ENCODE measurements around the gene LRRC7.

Gene LRRC7

DNA sequence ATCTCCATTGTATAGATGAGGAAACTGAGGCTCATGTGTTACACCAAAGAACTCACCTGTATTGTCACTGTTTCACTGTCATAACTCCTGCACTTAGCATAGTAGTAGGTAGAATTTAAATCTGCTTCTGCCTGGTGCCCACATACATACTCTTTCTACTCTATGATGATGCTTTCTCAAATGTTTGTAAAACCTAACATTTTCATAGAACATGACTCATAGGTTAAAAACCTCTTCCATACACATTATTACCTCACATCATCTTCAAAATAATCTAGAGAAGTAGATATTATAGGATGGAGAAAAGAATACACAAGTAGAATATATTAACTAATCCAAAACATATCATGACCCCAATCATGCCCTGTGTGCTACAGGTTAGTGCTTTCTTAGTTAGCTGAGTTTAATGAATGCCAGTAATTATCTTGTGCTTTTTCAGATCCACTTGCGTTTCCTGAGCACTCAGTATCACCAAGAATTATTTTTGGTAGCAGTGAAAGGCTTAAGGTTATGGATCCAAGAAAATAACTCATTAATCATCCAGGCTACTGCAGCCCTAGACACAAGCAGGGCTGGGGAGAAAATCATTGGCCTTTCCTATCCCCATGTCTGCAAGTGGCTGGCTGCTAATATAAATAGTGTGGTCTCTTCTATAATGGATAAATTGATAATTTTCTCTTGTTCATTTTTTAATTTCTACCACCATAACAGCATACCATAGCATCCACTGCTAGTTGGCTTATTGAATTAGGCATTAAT lies 480.8 kb downstream of the LRRC7 start:
- no peak for DNase-seq

DNA sequence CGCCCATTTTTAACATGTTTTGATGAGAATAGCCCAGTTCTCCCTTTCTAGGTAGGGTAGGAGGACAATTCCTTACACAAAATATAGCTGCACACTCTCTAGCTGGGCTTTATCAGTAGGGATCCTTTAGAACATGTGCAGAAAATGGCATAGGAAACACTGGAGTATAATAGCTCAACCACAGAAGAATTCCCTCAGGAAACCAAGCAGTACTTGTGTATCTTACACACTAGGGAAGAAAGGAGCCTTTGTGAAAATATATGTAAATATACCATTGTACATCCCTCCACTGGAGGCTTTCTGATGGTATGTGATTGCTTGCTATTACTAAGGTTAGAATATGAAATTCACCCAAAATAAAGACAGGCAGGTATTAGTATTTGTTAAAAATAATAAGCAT lies 484.2 kb downstream of the LRRC7 start:
- DNase-seq: no peak

DNA sequence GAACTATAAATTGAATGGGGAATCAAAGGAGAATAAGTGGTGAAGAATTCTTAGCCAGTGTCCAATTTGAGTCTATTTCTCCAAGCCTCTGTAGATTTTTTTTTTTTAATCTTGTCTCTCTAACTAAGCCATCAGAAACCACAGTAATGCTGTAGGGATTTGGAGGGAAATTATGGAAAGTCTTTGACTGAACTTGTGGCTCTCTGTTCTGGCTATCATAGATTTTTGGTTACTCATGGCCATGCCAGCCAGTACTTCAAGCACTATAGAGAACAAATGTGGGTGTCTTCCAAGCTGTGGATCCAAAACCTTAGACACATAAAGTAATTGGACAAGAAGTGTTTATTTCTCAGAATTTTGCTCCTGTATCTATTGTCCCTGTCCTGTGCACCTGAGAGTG lies 489.8 kb downstream of the LRRC7 start:
- no peak for DNase-seq

DNA sequence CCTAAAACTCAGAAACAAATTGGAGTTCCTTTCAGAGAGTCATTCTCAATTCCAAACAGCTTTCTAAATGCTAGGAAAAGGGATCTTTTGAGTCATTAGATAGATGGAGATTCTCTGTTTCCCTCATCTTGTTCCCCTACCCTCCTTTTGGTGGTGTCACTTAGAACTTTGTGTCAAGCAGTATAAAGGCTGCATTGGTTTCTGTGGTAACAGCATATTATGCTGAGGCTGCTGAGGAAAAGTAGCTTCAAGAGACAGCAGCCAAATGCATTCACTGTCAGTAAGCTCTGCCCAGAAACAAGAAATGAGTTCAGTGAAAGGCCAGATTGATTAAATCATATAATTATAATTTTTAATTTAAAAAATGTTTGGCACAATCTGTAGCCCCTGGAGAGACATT lies 493.5 kb downstream of the LRRC7 start:
- no peak for DNase-seq

DNA sequence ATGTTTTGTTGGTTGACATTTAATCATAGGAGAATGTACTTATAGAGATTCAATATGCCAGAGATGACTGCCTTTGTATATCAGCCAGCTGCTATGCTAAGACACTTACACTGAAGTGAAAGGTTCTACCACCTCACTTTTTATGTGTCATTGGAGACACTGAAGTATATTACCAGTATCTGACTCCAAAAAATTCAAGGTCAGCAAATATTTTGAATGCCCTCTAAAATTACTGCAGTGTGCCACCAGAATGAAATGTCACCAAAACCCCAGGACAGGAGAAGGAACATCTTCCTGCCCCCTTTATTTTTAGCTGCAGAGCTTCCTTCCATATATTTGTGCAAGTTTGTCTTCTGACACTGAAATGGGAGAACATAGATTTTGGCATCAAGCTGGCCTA lies 496.1 kb downstream of the LRRC7 start:
- DNase-seq: no peak

DNA sequence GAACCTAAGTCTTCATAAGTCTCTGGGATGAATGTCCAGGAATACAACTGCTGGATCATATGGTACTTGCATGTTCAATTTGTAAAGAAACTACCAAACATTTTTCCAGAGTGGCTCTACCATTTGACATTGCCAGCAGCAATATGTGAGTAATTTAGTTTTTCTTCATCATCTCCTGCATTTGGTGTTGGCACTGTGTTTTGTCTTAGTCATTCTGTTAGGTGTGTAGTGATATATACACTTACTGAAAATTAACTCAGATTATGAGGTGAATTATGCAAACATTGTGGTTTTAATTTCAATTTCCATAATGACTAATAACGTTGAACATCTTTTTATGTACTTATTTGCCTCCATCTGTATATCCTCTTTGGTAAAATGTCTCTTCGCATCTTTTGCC lies 499.0 kb downstream of the LRRC7 start:
- no peak for DNase-seq

DNA sequence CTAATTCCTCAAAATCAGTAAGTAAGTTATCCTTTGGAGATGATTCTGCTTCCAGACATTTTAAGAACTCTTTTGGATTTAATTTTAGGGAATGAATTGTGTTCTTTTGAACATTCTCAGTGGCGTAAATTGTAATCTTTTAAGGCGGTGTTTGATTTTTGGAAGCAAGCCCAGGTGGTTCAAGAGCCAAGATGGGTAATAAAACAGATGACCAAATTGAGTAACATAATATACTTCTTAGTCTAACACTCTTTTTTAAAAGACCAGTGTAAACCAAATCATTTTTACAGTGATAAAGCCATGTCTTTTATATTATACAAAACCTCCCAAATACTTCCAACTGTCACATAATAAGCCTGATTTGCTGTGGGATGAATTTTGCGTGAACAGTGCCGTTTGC lies 503.9 kb downstream of the LRRC7 start:
- DNase-seq: no peak

DNA sequence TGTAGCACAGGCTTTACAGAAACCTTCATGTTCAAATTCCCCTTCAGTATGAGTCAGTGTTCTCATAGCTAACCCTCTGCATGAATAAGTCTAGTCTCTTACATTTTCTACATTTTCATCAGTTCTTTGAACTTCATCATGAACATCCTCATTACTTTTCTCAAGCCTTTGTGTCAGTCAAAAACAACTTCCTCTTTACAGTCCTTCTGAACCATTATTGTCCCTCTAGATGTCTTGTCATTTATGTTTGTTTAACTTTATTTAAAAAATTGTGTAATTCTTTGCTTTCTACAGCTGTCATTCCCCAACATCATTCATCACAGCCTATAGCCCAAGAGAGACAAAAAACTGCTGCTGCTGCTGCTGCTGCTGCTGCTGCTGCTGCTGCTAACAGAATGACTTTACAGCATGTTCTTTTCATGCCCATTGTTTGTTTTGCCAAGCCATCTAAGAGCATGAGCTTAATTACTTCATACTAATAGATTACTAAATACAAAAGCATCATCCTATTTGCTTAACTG lies 504.6 kb downstream of the LRRC7 start:
- DNase-seq: no peak

DNA sequence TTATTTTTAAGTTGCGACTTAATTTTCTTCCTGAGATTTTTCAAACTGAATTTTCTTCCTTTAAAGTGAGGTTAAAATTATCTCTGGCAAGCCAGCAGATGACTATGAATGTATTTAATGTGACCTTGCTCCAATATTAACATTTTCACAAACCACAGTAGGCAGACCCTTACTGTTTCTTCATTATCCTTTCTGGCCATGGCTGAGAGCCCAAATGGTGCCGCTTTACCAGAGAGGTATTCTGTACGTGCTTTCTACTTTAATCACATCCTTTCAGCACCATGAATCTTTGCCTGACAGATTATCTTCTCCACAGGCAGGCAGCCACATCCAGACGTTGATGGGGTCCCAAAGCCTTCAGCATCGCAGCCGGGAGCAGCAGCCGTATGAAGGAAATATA lies 508.0 kb downstream of the LRRC7 start:
- DNase-seq: no peak

DNA sequence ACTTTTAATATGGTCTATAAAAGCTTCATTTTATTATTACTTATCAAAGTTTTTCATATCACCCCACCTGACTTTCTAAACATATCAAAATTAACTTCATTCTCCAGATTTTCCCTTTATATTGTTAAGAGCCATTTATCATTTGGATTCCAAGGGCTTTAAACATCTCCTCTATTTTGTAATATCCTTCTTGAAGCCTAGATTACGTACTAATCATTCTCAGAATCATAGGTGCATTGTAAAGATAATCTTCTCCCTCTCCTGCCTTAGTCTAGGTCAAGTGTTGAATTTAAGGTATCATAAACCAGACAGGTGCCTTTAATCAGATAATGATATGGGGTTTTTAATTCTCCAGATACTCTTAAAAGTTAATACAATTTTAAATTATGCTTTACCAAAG lies 509.3 kb downstream of the LRRC7 start:
- DNase-seq: no peak

DNA sequence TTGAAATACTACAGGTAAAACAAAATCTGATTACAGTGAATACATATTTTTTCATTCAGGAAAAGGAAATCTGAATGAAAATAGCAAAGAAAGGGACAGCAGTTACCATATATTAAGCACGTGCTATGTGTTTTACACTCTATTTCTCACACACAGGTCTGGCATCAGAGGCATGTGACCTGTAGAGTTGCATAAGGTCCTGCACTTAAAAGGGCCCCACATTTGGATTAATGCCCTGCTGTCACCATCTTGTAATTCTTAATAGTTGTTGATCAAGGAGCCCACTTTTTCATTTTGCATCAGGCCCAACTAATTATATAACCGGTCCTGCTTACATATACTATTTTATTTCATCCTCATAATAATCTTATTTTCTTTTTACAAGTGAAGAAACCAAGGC lies 511.8 kb downstream of the LRRC7 start:
- DNase-seq: no peak

DNA sequence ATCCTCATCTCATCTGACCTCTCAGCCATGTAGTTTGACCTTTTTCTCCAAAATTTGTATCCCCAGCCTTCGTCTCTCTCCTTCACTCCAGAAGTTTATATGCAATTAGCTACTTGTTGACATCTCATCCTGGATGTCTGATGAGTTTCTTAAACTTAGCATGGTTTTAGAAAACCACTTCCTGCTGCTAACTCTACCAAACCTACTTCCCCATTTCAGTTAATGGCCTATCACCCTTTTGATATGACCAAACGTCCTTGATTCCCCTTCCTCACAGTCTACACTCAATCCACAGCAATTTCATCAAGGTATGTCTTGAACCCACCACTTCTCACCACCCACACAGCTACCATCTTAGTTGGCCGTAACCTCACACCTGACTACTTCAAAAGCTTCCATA lies 515.8 kb downstream of the LRRC7 start:
- no peak for DNase-seq

DNA sequence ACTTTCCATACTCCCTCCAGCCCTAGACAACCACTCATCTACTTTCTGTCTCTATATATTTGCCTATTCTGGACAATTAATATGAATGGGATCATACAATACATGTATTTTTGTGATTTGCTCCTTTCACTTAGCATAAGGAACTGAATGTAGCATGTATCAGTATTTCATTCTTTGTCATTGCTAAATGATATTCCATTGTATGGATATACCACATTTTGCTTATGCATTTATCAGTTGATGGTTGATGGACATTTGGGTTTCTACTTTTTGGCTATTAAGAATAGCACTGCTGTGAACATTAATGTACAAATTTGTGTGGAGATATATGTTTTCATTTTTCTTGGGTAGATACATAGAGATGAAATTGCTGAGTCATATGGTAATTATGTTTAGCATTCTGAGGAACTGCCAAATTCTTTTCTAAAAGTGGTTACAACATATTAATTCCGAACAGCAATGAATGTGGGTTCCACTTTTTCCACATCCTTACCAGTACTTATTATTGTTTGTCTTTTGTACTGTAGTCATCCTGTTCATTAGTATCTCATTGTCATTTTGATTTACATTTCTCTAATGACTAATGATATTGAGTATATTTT lies 516.7 kb downstream of the LRRC7 start:
- DNase-seq: no peak

DNA sequence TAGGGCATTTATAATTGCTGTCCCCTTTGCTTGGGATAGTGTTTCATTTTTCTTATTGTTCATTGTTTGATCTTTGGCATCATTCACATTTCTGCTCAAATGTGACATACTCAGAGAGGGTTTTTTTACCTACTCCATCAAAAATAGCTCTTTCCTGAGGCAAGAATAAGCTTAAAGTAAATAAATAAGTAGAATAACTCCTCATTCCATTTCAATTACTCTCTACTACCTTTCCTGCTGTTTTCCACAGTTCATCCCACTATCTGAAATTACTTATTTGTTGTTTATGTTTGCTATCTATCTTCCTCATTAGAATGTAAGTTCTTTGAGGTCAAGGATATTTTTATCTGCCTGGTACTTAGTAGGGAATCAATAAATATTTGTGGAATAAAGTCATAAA lies 517.8 kb downstream of the LRRC7 start:
- DNase-seq: no peak

DNA sequence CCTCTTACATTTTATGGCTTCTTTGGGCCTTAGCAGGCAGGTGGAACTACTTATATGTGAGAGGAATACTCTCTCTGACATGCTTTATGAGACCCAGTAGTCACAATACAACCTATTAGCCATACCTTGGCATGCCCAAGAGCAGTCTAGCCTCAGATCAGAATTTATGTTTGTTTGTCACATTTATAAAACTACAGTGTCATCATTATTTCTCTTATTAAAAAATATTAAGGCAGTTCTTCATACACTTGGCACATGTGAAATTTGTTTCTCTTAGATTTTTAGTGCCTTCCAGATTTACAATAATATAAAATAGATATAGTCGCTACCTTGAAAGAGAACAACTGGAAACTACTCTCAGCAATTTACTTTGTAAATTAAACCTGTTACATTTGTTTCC lies 519.2 kb downstream of the LRRC7 start:
- DNase-seq: no peak

DNA sequence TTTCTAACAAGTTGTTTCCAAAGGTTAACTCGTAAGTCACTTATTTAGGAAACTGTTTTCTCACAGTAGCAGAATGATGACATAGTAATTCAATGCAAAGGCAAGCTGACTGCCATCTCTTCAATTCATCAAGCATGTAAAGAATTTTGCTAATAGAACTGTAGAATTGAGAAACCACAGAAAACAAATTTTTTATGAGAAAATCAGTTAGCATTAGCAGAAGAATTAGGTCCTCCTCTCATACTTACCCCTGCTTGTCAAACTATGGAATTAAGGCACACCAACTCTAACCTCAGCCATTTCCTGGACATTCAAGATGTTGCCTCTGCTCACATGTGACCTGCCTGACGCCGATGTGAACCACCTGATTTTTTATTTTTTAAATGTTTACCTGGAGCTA lies 522.4 kb downstream of the LRRC7 start:
- no peak for DNase-seq

DNA sequence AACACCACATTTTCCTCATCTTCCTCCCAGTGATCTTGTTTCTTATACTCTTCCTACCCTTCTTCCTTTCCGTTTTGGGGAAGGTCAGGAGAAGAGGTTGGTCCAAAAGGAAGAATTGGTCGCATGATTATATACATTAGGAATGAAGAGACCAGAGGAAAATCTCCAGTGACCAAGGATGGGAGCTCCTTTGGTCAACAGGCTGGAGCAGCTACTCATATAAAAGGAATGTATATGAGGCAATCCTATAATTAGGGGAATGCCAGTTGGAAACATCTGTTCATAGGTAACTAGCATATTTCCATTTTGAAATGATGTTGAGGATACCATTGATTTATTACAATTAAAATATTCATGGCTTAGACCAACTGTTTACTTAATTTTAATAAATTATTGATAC lies 523.2 kb downstream of the LRRC7 start:
- DNase-seq: peak; percentile 22 to 38

DNA sequence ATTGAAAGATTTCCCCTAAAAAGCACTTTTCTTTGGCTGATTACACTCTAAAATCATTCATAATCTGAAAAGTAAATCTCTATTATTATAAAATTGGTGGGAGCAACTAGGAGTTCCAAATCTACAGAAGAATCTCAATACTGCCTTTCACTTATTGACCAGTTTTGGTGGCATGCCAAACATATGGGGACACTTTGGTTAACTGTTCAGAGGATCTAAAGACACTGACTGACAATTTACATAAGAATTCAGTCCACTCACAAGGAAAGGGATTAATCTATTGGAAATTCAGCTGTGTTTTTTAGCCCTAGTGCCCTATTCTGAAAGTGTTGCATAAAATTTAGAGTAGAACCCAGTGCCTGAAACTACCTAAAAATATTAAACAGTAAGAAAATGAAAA lies 524.1 kb downstream of the LRRC7 start:
- no peak for DNase-seq

DNA sequence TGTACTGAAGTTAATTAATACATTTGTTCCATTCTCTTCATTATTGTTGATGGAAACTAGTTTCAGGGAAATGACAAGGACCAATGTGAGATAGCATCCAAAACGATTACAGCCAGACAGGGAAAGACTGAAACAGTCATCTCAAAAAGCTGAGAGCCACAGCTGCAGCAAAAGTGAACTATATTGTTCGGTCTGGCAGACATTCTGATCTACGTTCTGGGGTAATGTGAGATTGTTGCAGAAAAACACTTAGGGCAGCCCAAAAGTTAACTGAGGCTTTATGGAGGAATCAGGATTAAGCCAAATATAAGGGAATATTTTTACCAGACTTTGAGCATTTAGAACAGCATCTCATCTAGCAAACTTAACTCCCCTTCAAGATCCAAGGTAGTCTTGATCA lies 524.8 kb downstream of the LRRC7 start:
- no peak for DNase-seq

DNA sequence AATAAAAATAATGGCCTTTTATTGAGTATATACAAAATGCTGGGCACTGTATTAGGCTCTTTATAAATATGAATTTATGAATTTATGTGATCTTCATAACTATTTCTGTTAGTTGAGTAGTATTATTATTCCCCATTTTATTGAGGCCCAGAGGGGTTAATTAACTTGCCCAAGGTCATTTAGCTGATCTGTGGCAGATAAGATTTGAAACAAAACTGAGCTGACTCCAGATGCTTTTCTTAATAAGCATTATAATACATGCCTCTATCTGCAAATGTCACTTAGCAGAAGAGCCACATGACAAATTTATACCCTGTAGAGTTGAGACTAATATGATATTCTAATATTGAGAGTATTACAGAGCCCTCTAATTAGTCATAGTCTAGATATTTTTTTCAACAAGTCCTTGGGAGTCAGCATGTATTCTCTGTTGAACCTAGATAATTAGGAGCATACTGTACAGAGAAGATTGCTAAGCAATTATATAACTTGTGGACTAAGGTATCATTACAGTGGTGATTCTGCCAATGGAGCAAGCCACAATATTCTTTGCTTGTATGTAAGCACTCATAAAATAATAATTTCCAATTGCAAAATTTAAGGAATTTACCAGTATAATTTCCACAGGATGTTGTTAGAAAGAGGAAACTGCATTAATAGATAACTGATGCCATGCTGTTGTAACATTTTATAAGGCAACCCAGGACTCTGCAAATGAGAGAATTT lies 525.7 kb downstream of the LRRC7 start:
- no peak for DNase-seq

DNA sequence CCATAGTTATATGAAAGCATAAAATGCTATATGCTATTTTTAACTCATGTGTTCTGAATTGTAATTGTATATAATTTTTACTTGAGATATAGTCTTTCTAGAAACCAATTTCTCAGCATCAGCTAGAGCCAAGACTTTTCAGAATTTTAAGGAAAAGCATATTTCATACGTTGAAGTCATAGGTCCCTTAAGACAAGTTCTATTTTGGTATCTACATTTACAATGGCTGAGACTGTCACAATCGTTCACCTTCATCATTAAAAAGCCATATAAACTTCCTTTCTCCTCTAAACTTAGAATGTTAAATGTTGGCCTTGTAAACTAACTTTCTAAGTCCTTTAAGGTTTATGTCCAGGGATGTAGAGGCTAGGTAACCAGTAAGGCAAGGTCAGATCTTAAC lies 533.5 kb downstream of the LRRC7 start:
- no peak for DNase-seq

DNA sequence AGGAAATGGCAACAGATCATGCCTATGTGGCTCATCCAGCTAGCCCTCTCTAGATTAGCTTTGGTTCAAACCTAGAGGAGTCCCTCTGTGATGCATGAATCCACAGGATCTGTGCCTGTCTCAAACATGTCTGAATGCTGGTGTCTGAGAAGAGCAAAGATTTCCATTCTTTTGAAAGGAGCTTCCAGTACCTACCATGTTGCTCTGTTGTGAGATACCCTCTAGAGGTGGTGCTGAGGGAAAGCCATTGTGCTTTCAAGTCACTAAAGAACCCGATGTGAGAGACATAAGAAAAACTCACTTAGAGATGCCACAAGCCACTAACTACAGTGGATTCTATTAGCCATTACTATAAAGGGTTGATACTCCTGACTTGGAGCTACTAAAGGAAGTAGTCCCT lies 534.1 kb downstream of the LRRC7 start:
- DNase-seq: no peak

DNA sequence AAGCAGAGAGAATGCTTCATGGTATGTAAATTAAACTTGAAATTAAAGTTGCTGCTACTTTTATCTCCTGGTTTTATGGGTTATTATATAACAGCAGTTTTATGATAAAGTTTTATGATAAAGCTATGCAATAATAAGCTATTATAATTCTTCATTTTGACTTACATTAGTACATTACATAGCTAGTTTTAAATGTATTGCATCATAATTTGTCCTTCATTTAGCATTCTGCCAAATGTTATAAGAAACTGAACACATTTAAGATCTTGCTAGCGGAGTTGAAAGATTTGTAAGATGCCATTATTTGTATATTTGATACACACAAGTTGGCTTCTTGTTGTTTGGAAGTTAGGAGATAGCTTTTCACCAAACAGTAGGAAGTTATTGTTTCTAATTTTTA lies 536.0 kb downstream of the LRRC7 start:
- no peak for DNase-seq

DNA sequence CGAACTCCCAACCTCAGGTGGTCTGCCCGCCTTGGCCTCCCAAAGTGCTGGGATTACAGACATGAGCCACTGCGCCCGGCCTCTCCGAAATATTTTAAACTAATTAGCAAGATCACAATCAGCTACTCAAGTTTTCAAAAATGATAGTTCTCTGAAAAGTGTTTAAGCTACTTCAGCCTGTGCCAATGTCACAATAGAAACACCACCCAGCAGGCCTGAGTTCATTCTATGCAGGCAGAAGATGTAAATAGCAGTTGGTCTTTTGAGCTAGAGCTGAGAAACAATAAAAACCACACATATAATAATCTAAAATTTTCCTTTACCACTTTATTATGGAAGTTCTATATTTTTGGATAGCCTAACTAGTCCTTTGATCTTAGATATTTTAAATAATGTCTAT lies 541.5 kb downstream of the LRRC7 start:
- DNase-seq: no peak

Data from SW 1271 (cell line).